Fibroblast of the aortic adventitia (primary cell): ENCODE results near the gene UCK1. TPM values are rescaled to one million over a fixed set of nuclear protein-coding genes. Genes with fewer than 3 reads are reported as not detected.

ENCODE experiments used
- DNase-seq: peaks from one replicate; pipeline ENCODE4 v3.0.0-alpha.2; 2010; ENCODE audit warnings: low read depth
- H3K4me3 ChIP-seq: 2 replicates; pipeline ENCODE4 v1.5.1; 2011; ENCODE audit warnings: low read depth, mild to moderate bottlenecking, control low read depth, low read length, moderate library complexity
- small RNA-seq: library from RNA; depleted of rRNA; stranded (forward); fragments of <200 nt; gene quantifications from one replicate; pipeline ENCODE3, GENCODE V24; 2012
- total RNA-seq: library from RNA; depleted of rRNA; stranded (reverse); fragments of >200 nt; gene quantifications from 2 replicates; pipeline ENCODE4 v1.2.3, GENCODE V29; 2012; ENCODE audit warnings: low replicate concordance
- TF ChIP-seq, protein P1 (sequence below): IDR thresholded peaks from 2 replicates; pipeline ENCODE4 v1.5.1; 2011; ENCODE audit warnings: mild to moderate bottlenecking, low read length, control low read depth, inconsistent platforms; ENCODE audit not compliant: insufficient read depth

UCK1 gene
- total RNA-seq, 1 donor: 18.5 TPM

DNA sequence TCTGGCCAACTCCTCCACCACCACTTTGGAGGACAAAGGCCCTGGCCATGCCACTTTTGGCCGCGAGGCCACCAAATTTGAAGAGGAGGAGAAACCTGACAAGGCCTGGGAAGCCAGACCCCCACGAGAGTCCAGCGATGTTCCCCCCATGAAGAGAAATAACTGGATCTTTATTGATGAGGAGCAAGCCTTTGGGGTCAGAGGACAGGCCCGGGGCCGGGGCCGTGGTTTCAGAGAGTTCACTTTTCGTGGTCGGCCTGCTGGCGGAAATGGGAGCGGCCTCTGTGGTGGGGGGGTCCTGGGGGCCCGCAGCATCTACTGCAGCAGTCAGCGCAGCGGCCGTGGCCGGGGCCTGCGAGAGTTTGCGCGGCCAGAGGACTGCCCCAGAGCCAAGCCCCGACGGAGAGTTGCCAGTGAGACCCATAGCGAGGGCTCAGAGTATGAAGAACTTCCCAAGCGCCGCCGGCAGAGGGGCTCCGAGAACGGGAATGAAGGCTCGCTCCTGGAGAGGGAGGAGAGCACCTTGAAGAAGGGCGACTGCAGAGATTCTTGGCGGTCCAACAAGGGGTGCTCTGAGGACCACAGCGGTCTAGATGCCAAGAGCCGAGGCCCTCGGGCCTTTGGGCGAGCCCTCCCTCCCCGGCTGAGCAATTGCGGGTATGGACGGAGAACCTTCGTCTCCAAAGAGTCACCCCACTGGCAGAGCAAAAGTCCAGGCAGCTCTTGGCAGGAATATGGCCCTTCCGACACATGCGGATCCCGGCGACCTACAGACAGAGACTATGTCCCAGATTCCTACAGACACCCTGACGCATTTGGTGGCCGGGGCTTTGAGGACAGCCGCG is 55.7 kb downstream of the UCK1 start:
- H3K4me3 ChIP-seq: no peak overlapping the region
- TF ChIP-seq, protein P1, sequence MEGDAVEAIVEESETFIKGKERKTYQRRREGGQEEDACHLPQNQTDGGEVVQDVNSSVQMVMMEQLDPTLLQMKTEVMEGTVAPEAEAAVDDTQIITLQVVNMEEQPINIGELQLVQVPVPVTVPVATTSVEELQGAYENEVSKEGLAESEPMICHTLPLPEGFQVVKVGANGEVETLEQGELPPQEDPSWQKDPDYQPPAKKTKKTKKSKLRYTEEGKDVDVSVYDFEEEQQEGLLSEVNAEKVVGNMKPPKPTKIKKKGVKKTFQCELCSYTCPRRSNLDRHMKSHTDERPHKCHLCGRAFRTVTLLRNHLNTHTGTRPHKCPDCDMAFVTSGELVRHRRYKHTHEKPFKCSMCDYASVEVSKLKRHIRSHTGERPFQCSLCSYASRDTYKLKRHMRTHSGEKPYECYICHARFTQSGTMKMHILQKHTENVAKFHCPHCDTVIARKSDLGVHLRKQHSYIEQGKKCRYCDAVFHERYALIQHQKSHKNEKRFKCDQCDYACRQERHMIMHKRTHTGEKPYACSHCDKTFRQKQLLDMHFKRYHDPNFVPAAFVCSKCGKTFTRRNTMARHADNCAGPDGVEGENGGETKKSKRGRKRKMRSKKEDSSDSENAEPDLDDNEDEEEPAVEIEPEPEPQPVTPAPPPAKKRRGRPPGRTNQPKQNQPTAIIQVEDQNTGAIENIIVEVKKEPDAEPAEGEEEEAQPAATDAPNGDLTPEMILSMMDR: no peak
- DNase-seq: no peak

DNA sequence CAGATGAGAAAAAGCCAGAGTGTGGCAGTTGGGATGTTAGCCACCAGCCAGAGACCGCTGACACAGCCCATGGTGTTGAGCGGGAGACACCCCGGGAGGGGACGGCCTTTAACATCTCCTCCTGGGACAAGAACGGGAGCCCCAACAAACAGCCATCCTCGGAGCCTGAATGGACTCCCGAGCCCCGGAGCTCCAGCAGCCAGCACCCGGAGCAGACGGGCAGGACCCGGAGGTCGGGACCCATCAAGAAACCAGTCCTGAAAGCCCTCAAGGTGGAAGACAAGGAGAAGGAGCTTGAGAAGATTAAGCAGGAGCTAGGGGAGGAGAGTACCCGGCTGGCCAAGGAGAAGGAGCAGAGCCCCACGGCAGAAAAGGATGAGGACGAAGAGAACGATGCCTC is 56.4 kb downstream of the UCK1 start:
- TF ChIP-seq, protein P1: no peak
- no peak for DNase-seq
- H3K4me3 ChIP-seq: no peak overlapping the region

DNA sequence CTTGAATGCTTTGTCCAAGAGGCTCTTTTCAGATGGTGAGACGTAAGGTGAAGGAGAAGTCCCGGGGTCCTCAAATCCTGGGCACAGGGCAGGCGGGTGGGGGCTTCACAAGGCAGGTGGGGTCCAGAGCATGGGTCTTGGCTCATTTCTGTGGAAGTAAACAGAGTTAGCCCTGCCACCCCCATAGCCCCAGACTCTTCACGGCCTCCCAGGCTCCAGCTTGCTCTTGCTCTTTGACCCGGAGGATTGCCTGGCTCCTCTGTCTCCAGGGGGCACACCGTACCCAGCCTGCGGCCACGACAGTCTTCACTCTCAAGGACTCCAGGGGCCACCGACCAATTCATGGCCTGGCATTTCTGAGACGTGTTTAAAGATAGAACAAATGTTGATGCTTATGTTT is 57.2 kb downstream of the UCK1 start:
- TF ChIP-seq, protein P1: no peak
- no peak for DNase-seq

More for the DNA sequence above, 57.2 kb downstream of the UCK1 start:
- H3K4me3 ChIP-seq: no peak overlapping the region

Small RNA genes within 50 kb of the gene (small RNA-seq; reads per million reads assigned to genes)
- gene SNORD62A: 1.1 reads per million, percentile 41 among the genes with 10 or more reads in this experiment
- 5.2 reads per million, percentile 89 among the genes with 10 or more reads in this experiment for gene SNORD62B

Other genes starting within 250 kb of the UCK1 start
- gene PLPP7, start 241.5 kb downstream of the UCK1 start, total RNA-seq: 5.6 and 9.8 TPM in 2 replicates
- 69.7 and 162 TPM in 2 replicates for gene PRRC2B, start 137.2 kb downstream of the UCK1 start, total RNA-seq
- 24.2 and 98.5 TPM in 2 replicates for gene POMT1, start 28.3 kb downstream of the UCK1 start, total RNA-seq
- gene PRRT1B, start 14.3 kb upstream of the UCK1 start, total RNA-seq: not detected in 2 replicates
- 20.2 and 33.7 TPM in 2 replicates for gene RAPGEF1, start 208.8 kb upstream of the UCK1 start, total RNA-seq